ENCODE results near the gene GAB4.

Gene GAB4

GRCh38 chr22:16969508-16970327 lies 38.3 kb downstream of the GAB4 start:
- Histone ChIP-seq H3K4me2 (ENCODE audit: low read depth, low read length) (no peak overlapping the region), H2AFZ (ENCODE audit: low read length) (no peak overlapping the region), H3K4me3 (ENCODE audit: low read length) (no peak overlapping the region), H3K27me3 (replicated peaks; ENCODE audit: insufficient read depth, low read length) (no peaks in the 10 kb centered on the region), H3K36me3 (replicated peaks; ENCODE audit: insufficient read depth, low read length) (no peaks in the 10 kb centered on the region), H3K27ac (ENCODE audit: low read length) (no peak overlapping the region), H3K9me3 (replicated peaks; ENCODE audit: insufficient read depth, low read length) (no peaks in the 10 kb centered on the region), H3K9me2 (replicated peaks; ENCODE audit: insufficient read depth, low read length) (no peaks in the 10 kb centered on the region), H3K79me2 (ENCODE audit: low read length) (no peaks in the 10 kb centered on the region), H4K20me1 (ENCODE audit: insufficient read depth, low read length) (no peaks in the 10 kb centered on the region), H3F3A (ENCODE audit: insufficient read depth, low read length) (no peaks in the 10 kb centered on the region), H3K4me1 (ENCODE audit: low read length) (no peaks in the 10 kb centered on the region), H3K9ac (ENCODE audit: low read length) (no peak overlapping the region)
- DNase-seq = no peak
- TF ChIP-seq CTCF (IDR thresholded peaks at IDR 0.05; ENCODE audit: low read length) (no peak), EZH2 (optimal IDR thresholded peaks at IDR 0.05; ENCODE audit: low read depth, low read length) (no peak), EZH2phosphoT487 (IDR thresholded peaks at IDR 0.05; ENCODE audit: low read length) (no peak)

GRCh38 chr22:16968218-16968595 lies 39.8 kb downstream of the GAB4 start:
- H3K27me3 ChIP-seq (replicated peaks; ENCODE audit: insufficient read depth, low read length) = no peaks in the 10 kb centered on the region
- H3K79me2 ChIP-seq (ENCODE audit: low read length) = no peaks in the 10 kb centered on the region
- no peak overlapping the region for H3K9ac ChIP-seq (ENCODE audit: low read length)
- no peak overlapping the region for H2AFZ ChIP-seq (ENCODE audit: low read length)
- H3K4me2 ChIP-seq (ENCODE audit: low read depth, low read length) = no peak overlapping the region
- H4K20me1 ChIP-seq (ENCODE audit: insufficient read depth, low read length) = no peaks in the 10 kb centered on the region
- H3F3A ChIP-seq (ENCODE audit: insufficient read depth, low read length) = no peaks in the 10 kb centered on the region
- no peaks in the 10 kb centered on the region for H3K9me3 ChIP-seq (replicated peaks; ENCODE audit: insufficient read depth, low read length)
- H3K9me2 ChIP-seq (replicated peaks; ENCODE audit: insufficient read depth, low read length) = no peaks in the 10 kb centered on the region
- DNase-seq = no peak
- no peaks in the 10 kb centered on the region for H3K36me3 ChIP-seq (replicated peaks; ENCODE audit: insufficient read depth, low read length)
- no peak overlapping the region for H3K4me3 ChIP-seq (ENCODE audit: low read length)
- no peaks in the 10 kb centered on the region for H3K4me1 ChIP-seq (ENCODE audit: low read length)
- no peak overlapping the region for H3K27ac ChIP-seq (ENCODE audit: low read length)
- TF ChIP-seq EZH2 (optimal IDR thresholded peaks at IDR 0.05; ENCODE audit: low read depth, low read length) = no peak
- TF ChIP-seq EZH2phosphoT487 (IDR thresholded peaks at IDR 0.05; ENCODE audit: low read length) = no peak
- no peak for TF ChIP-seq CTCF (IDR thresholded peaks at IDR 0.05; ENCODE audit: low read length)

- Histone ChIP-seq H3K4me2 (ENCODE audit: low read depth, low read length) (no peak overlapping the region), H4K20me1 (ENCODE audit: insufficient read depth, low read length) (no peaks in the 10 kb centered on the region), H3K79me2 (ENCODE audit: low read length) (no peaks in the 10 kb centered on the region), H3K4me3 (ENCODE audit: low read length) (no peak overlapping the region), H3K36me3 (replicated peaks; ENCODE audit: insufficient read depth, low read length) (no peaks in the 10 kb centered on the region), H3F3A (ENCODE audit: insufficient read depth, low read length) (no peaks in the 10 kb centered on the region), H3K4me1 (ENCODE audit: low read length) (no peaks in the 10 kb centered on the region), H3K9me2 (replicated peaks; ENCODE audit: insufficient read depth, low read length) (no peaks in the 10 kb centered on the region), H3K27ac (ENCODE audit: low read length) (no peak overlapping the region), H3K9me3 (replicated peaks; ENCODE audit: insufficient read depth, low read length) (no peaks in the 10 kb centered on the region), H2AFZ (ENCODE audit: low read length) (no peak overlapping the region), H3K9ac (ENCODE audit: low read length) (no peak overlapping the region), H3K27me3 (replicated peaks; ENCODE audit: insufficient read depth, low read length) (no peaks in the 10 kb centered on the region)
- TF ChIP-seq CTCF (IDR thresholded peaks at IDR 0.05; ENCODE audit: low read length) = no peak
- no peak for TF ChIP-seq EZH2 (optimal IDR thresholded peaks at IDR 0.05; ENCODE audit: low read depth, low read length)
- no peak for TF ChIP-seq EZH2phosphoT487 (IDR thresholded peaks at IDR 0.05; ENCODE audit: low read length)
- no peak for DNase-seq
Observed at GRCh38 chr22:16967453-16968217, 40.4 kb downstream of the GAB4 start.

Data from MM.1S (cell line).